AG04450 (cell line): ENCODE data around the gene OTULIN. TPM values are rescaled to one million over a fixed set of nuclear protein-coding genes. Genes with fewer than 3 reads are reported as not detected.

Experiments
- CTCF ChIA-PET: fragments of 300-600, 350-600 bp; formaldehyde crosslinking; extraction: SDS; loops from one replicate; lab custom pipeline; 2022; ENCODE audit warnings: antibody characterized with exemption, inconsistent platforms; lab: Charles Lee
- POLR2A ChIA-PET: fragments of 350-600 bp; formaldehyde crosslinking; extraction: SDS; loops from one replicate; lab custom pipeline; 2021; ENCODE audit warnings: antibody characterized with exemption, inconsistent platforms; lab: Yijun Ruan, JAX
- DNase-seq: peaks from one replicate; pipeline ENCODE4 v3.0.0-alpha.2; 2011; ENCODE audit warnings: low read depth, low spot score
- H3K27ac ChIP-seq: one replicate; pipeline ENCODE4 v1.5.1; 2012; ENCODE audit warnings: low read depth, low read length, control low read depth
- H3K27me3 ChIP-seq: one replicate; pipeline ENCODE4 v1.6.0; 2012; ENCODE audit warnings: low read length; ENCODE audit not compliant: control insufficient read depth, insufficient read depth
- H3K4me3 ChIP-seq: 2 replicates; pipeline ENCODE4 v1.5.1; 2011; ENCODE audit warnings: mild to moderate bottlenecking, low read depth, low read length, control low read depth
- H3K9me3 ChIP-seq: 2 replicates; pipeline ENCODE4 v1.5.1; 2012; ENCODE audit warnings: low read length; ENCODE audit not compliant: control insufficient read depth, insufficient read depth
- polyA plus RNA-seq: library from polyadenylated mRNA; depleted of rRNA; stranded (reverse); fragments of >200 nt; gene quantifications from 2 replicates; pipeline ENCODE4 v1.2.3, GENCODE V29; 2011
- TF ChIP-seq, protein P1 (sequence below): IDR thresholded peaks from 2 replicates; pipeline ENCODE4 v1.5.1; 2011; ENCODE audit warnings: low read depth, low read length, control low read depth, inconsistent platforms

The OTULIN gene
- polyA plus RNA-seq, 1 experiment = 14.0 TPM

DNA sequence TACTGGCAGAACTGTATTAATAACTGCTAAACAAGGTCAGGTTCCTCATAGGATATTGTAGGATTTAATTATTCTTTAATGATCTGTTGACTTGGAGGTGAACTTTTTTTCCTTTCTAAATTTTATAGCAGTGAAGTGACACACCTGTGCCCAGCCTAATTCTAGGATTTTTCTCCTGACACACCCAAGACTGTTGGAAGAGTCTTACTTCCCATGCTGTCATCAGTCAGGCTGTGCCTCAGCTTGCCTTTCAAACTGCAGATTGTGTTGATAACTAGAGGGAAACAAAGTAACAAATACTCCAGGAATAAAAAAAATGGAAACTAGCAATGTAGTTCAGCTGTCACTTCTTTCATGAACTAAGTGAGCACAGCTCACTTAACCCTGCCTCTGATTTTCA, 22.0 kb downstream of the OTULIN start:
- DNase-seq = no peak
- no peak overlapping the region for H3K4me3 ChIP-seq
- no peak overlapping the region for H3K27ac ChIP-seq
- peaks cover 5% of the 10 kb centered on the region; the same call in 1 of the 2 replicates for H3K9me3 ChIP-seq
- CTCF ChIA-PET = interaction anchor here (0.7 to 6.5 kb wide), 9 partner anchors 8 to 329 kb away, joined by 3 to 61 read pairs (median 7); no protein-coding TSS in a partner anchor
- H3K27me3 ChIP-seq = no peaks in the 10 kb centered on the region
- POLR2A ChIA-PET = no interaction called here
- TF ChIP-seq, protein P1, sequence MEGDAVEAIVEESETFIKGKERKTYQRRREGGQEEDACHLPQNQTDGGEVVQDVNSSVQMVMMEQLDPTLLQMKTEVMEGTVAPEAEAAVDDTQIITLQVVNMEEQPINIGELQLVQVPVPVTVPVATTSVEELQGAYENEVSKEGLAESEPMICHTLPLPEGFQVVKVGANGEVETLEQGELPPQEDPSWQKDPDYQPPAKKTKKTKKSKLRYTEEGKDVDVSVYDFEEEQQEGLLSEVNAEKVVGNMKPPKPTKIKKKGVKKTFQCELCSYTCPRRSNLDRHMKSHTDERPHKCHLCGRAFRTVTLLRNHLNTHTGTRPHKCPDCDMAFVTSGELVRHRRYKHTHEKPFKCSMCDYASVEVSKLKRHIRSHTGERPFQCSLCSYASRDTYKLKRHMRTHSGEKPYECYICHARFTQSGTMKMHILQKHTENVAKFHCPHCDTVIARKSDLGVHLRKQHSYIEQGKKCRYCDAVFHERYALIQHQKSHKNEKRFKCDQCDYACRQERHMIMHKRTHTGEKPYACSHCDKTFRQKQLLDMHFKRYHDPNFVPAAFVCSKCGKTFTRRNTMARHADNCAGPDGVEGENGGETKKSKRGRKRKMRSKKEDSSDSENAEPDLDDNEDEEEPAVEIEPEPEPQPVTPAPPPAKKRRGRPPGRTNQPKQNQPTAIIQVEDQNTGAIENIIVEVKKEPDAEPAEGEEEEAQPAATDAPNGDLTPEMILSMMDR = no peak

DNA sequence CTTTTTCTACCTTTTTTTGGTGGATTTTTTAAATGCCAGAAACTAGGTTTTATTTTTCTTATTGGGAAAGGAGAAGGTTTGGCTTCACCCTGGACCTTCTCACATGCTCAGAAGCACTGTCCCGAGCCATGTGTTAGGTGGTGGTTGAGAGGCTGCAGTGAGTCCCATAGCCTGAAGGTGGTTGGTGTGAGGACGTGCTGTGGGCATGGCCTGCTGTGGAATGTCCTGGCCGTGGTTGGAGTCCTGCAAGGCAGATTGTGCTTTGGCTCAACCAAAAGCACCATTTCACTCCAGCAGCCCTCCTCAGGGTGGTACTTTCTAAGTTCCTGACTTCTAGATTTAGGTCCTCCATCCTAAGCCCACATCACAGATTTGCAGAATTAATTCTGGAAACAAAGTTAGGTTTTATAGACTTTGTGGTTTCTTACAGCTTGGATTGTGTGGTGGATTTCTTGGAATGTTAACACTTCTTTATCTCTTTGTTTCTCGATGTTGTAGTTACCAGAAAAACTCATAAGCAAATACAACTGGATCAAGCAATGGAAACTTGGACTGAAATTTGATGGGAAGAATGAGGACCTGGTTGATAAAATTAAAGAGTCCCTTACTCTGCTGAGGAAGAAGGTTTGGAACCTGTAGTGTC, 22.6 kb downstream of the OTULIN start:
- CTCF ChIA-PET = interaction anchor here (1.6 to 6.5 kb wide), 4 partner anchors 8 to 328 kb away, joined by 7 to 57 read pairs (median 14); no protein-coding TSS in a partner anchor
- DNase-seq = no peak
- TF ChIP-seq, protein P1 = no peak

DNA sequence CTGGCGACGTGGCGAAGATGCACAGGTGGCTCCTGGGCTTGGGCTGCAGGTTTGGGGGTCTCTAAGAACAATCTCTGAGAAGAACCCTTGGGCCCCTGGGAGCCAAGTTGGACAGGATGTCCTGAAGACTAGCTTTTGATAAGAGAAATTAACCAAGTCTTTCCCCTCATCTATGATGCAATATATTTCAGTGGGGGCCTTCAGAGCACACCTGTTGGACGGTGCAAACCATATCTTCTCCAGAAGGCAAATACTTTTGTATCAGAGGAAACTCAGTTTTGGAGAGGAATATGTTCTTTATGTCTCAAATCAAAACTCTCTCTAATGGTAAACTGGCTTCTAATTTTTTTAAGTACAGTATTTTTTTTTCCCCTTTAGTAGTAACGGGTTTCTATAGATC, 28.6 kb downstream of the OTULIN start:
- ChIA-PET POLR2A (no interaction called here), CTCF (interaction anchor here (1.6 kb wide), 1 partner anchor 8 kb away, joined by 8 read pairs; no protein-coding TSS in a partner anchor)
- H3K9me3 ChIP-seq = peaks cover 5% of the 10 kb centered on the region; the same call in 1 of the 2 replicates
- TF ChIP-seq, protein P1 = no peak
- H3K27me3 ChIP-seq = no peaks in the 10 kb centered on the region
- DNase-seq = no peak
- H3K4me3 ChIP-seq = no peak overlapping the region
- H3K27ac ChIP-seq = no peak overlapping the region

More for the DNA sequence above, 22.6 kb downstream of the OTULIN start:
- Histone ChIP-seq H3K4me3 (no peak overlapping the region), H3K27me3 (no peaks in the 10 kb centered on the region), H3K27ac (no peak overlapping the region), H3K9me3 (peaks cover 5% of the 10 kb centered on the region; the same call in 1 of the 2 replicates)
- POLR2A ChIA-PET = no interaction called here

DNA sequence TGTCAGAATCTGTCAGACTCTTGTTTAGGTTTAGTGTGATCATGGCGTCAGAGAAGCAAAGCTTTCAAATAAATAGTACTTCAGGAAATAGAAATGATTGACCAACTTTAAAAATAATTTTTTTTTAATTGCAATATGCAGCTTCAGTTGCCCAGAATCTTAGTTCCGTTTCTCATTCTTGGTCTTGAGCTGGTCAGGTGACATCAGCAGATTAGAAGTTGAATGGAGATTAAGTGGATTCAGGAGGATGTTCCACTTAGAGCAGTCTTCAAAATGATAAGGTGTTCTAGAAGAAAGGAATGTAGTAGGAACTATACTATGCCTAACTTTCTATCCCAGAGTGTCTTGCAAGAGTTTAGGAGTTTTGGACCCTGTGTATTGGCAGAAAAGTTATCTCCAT, 30.6 kb downstream of the OTULIN start:
- no peak for DNase-seq
- ChIA-PET CTCF (interaction anchor here (0.8 to 2.0 kb wide), 5 partner anchors 8 to 411 kb away, joined by 3 to 7 read pairs (median 3); no protein-coding TSS in a partner anchor), POLR2A (no interaction called here)
- TF ChIP-seq, protein P1 = no peak
- Histone ChIP-seq H3K27me3 (no peaks in the 10 kb centered on the region), H3K9me3 (peaks cover 3% of the 10 kb centered on the region; the same call in 1 of the 2 replicates), H3K27ac (no peak overlapping the region), H3K4me3 (no peak overlapping the region)

DNA sequence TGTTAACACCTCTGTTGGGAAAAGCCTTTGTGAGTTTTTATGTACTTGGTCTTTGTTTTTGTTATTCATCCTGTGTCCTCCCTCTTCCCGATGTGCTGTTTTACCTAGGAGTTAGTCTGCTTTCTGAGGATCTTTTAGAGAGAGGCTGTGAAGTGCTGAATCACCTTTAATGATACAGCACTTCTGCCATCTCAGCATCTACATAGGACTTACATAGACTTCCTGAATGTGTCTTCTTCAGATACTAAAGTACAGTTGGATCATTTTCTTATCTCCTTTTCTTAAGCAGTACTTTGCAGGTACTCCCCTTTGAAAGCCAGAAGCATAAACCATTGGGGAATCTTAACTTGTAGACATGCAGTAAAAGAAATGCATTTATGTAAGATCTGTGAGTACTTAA, 31.5 kb downstream of the OTULIN start:
- Histone ChIP-seq H3K9me3 (no peaks in the 10 kb centered on the region), H3K4me3 (no peak overlapping the region), H3K27ac (no peak overlapping the region), H3K27me3 (no peaks in the 10 kb centered on the region)
- TF ChIP-seq, protein P1 = no peak
- DNase-seq = no peak
- CTCF ChIA-PET = interaction anchor here (1.1 to 2.0 kb wide), 3 partner anchors 9 to 410 kb away, joined by 3 to 7 read pairs (median 7); no protein-coding TSS in a partner anchor
- POLR2A ChIA-PET = no interaction called here
